HepG2 (cell line): ENCODE measurements around the gene DAZAP1. TPM values are rescaled to one million over a fixed set of nuclear protein-coding genes. Genes with fewer than 3 reads are reported as not detected.

ENCODE experiments used
- DPF2 ChIP-seq: sonication (generic); formaldehyde crosslinking; IDR thresholded peaks from 2 replicates; pipeline ENCODE4 v1.4.0; 2020; ENCODE audit warnings: mild to moderate bottlenecking, low read depth, missing genetic modification reagents, borderline replicate concordance
- GTF3A ChIP-seq: sonication (generic); formaldehyde crosslinking; conservative IDR thresholded peaks from 2 replicates; pipeline ENCODE4 v1.4.0; 2020; ENCODE audit warnings: mild to moderate bottlenecking, missing genetic modification reagents
- HNRNPL ChIP-seq: fragments of 200-400 bp; formaldehyde crosslinking; IDR thresholded peaks from 2 replicates; pipeline ENCODE4 v1.6.1; 2017; ENCODE audit warnings: mild to moderate bottlenecking, low read depth, low read length
- HOXA5 ChIP-seq: sonication (generic); formaldehyde crosslinking; IDR thresholded peaks from 2 replicates; pipeline ENCODE4 v1.4.0; 2020; ENCODE audit warnings: missing genetic modification reagents
- KLF13 ChIP-seq: sonication (generic); formaldehyde crosslinking; IDR thresholded peaks from 2 replicates; pipeline ENCODE4 v1.4.0; 2020; ENCODE audit warnings: mild to moderate bottlenecking, missing genetic modification reagents
- KLF6 ChIP-seq: IDR thresholded peaks from 2 replicates; pipeline ENCODE4 v1.8.0; 2016; ENCODE audit warnings: missing biosample characterization, missing genetic modification reagents
- NR1H2 ChIP-seq: sonication (generic); formaldehyde crosslinking; IDR thresholded peaks from 2 replicates; pipeline ENCODE4 v1.8.1; 2022; ENCODE audit warnings: low read depth, missing genetic modification reagents, borderline replicate concordance
- RFXAP ChIP-seq: sonication (generic); formaldehyde crosslinking; IDR thresholded peaks from 2 replicates; pipeline ENCODE4 v1.4.0; 2020; ENCODE audit warnings: missing genetic modification reagents, borderline replicate concordance
- STAT5B ChIP-seq: sonication (generic); formaldehyde crosslinking; IDR thresholded peaks from 2 replicates; pipeline ENCODE4 v1.4.0; 2020; ENCODE audit warnings: missing genetic modification reagents
- YY1 ChIP-seq: IDR thresholded peaks from 2 replicates; pipeline ENCODE4 v1.6.1; 2011; ENCODE audit warnings: low read length, low read depth, moderate library complexity, mild to moderate bottlenecking; ENCODE audit not compliant: insufficient read depth, insufficient replicate concordance
- ZFP37 ChIP-seq: sonication (generic); formaldehyde crosslinking; IDR thresholded peaks from 2 replicates; pipeline ENCODE4 v1.4.0; 2020; ENCODE audit warnings: missing genetic modification reagents, borderline replicate concordance
- ZNF232 ChIP-seq: sonication (generic); formaldehyde crosslinking; IDR thresholded peaks from 2 replicates; pipeline ENCODE4 v1.4.0; 2020; ENCODE audit warnings: missing genetic modification reagents, borderline replicate concordance
- ZNF441 ChIP-seq: sonication (generic); formaldehyde crosslinking; IDR thresholded peaks from 2 replicates; pipeline ENCODE4 v1.7.0; 2021; ENCODE audit warnings: missing genetic modification reagents, borderline replicate concordance
- ZNF607 ChIP-seq: sonication (generic); formaldehyde crosslinking; IDR thresholded peaks from 2 replicates; pipeline ENCODE4 v1.5.1; 2020; ENCODE audit warnings: missing genetic modification reagents, mild to moderate bottlenecking, borderline replicate concordance
- polyA plus RNA-seq, 8 experiments: library from polyadenylated mRNA; depleted of rRNA in 3 of 8; stranded (reverse) in 7 of 8; unstranded in 1 of 8; fragments of >200 nt; fragmentation: Illumina TruSeq in 4 of 8; extraction: Trizol in 4 of 8; gene quantifications; 2 replicates each; pipeline versions ENCODE4 v1.2.1 to v1.2.3, GENCODE V29; 2011 to 2016; ENCODE audit warnings: low read depth in 4 of 8, missing spikeins in 1 of 8, mixed read lengths in 1 of 8; ENCODE audit not compliant: insufficient read depth in 1 of 8
- total RNA-seq, 5 experiments: library from RNA; depleted of rRNA; stranded (reverse); fragments of >200 nt; fragmentation: Illumina TruSeq; extraction: Trizol; gene quantifications; 2 replicates each; pipeline ENCODE4 v1.2.3, GENCODE V29; 2016; ENCODE audit warnings: low read depth in 1 of 5
- TF ChIP-seq, protein P1 (sequence below): sonication (generic); formaldehyde crosslinking; IDR thresholded peaks from 2 replicates; pipeline ENCODE4 v1.5.1; 2020; ENCODE audit warnings: mild to moderate bottlenecking, missing genetic modification reagents, moderate library complexity
- TF ChIP-seq, protein P2 (sequence below): sonication (generic); formaldehyde crosslinking; conservative IDR thresholded peaks from 2 replicates; pipeline ENCODE4 v1.8.0; 2022; ENCODE audit warnings: mild to moderate bottlenecking, moderate library complexity, missing genetic modification reagents
- TF ChIP-seq, protein P3 (sequence below): sonication (generic); formaldehyde crosslinking; IDR thresholded peaks from 2 replicates; pipeline ENCODE4 v1.4.0; 2020; ENCODE audit warnings: missing genetic modification reagents
- TF ChIP-seq, protein P4 (sequence below): IDR thresholded peaks from 2 replicates; pipeline ENCODE4 v1.6.1; 2016; ENCODE audit warnings: low read depth, borderline replicate concordance
- TF ChIP-seq, protein P5 (sequence below): IDR thresholded peaks from 2 replicates; pipeline ENCODE4 v1.6.1; 2018; ENCODE audit warnings: missing genetic modification reagents, mild to moderate bottlenecking, missing compliant biosample characterization

Gene DAZAP1
- total and polyA plus RNA-seq, 2 of the 13 experiments (the other 11 are each of a cell fraction or from before 2014, with no cell fraction given): 63.3 to 79.2 TPM

DNA sequence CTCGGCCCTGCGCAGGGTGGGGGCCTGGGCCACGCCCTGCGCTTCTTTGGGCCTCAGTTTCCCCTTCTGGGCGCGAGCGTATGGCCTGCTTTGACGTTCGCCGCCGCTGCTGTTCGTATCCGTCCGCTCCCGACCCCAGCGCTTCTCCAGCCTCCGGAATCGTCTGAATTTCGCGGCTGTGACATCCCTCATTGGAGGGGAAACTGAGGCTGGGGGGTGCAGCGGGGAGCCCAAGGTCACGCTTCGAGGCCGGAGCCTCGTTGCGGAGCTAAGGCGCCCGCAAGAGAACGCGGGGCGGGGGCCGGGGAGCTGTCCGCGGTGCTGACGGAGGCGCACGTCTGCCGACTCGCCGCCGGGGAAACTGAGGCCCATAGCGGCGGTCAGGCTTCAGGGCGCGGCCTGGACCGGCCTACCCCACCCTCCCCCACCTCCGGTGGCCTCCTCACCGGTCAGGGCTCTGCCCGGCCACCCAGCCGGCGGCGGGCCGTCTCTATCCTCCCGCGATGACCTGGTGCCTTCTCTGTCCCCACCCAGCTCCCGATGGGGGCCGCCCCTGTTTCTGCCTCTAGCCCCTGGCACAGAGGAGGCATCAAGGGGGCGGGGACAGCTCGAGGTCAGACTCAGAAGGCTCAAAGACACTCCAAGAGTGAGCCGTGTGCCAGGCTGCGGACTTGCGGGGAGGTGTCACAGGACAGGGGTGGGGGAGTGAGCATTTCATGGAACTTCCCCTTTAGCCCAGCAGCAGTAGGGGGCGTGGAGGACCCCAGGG is 39.5 kb downstream of the DAZAP1 start (continued):
- TF ChIP-seq RFXAP (CRISPR knock-in tag) (no peak), KLF6 (CRISPR knock-in tag) (peak; percentile 67; the same call in 1 of the 2 replicates), ZFP37 (CRISPR knock-in tag) (no peak), GTF3A (no peak), YY1 (no peak), NR1H2 (CRISPR knock-in tag) (peak; percentile 70), ZNF607 (CRISPR knock-in tag) (0 out of 2 replicates have a peak, but pooled peaks have one; percentile 46), KLF13 (CRISPR knock-in tag) (no peak), HOXA5 (CRISPR knock-in tag) (peak; percentile 79; the same call in 1 of the 2 replicates), DPF2 (CRISPR knock-in tag) (no peak), ZNF441 (CRISPR knock-in tag) (peak; percentile 53; the same call in 1 of the 2 replicates), STAT5B (CRISPR knock-in tag) (peak; percentile 66; the same call in 1 of the 2 replicates), HNRNPL (no peak), ZNF232 (peak; percentile 71; the same call in 1 of the 2 replicates)
- TF ChIP-seq, protein P1, sequence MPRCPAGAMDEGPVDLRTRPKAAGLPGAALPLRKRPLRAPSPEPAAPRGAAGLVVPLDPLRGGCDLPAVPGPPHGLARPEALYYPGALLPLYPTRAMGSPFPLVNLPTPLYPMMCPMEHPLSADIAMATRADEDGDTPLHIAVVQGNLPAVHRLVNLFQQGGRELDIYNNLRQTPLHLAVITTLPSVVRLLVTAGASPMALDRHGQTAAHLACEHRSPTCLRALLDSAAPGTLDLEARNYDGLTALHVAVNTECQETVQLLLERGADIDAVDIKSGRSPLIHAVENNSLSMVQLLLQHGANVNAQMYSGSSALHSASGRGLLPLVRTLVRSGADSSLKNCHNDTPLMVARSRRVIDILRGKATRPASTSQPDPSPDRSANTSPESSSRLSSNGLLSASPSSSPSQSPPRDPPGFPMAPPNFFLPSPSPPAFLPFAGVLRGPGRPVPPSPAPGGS (CRISPR knock-in tag): 0 out of 2 replicates have a peak, but pooled peaks have one; percentile 48
- TF ChIP-seq, protein P2, sequence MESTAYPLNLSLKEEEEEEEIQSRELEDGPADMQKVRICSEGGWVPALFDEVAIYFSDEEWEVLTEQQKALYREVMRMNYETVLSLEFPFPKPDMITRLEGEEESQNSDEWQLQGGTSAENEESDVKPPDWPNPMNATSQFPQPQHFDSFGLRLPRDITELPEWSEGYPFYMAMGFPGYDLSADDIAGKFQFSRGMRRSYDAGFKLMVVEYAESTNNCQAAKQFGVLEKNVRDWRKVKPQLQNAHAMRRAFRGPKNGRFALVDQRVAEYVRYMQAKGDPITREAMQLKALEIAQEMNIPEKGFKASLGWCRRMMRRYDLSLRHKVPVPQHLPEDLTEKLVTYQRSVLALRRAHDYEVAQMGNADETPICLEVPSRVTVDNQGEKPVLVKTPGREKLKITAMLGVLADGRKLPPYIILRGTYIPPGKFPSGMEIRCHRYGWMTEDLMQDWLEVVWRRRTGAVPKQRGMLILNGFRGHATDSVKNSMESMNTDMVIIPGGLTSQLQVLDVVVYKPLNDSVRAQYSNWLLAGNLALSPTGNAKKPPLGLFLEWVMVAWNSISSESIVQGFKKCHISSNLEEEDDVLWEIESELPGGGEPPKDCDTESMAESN (CRISPR knock-in tag): 0 out of 2 replicates have a peak, but pooled peaks have one; percentile 33
- TF ChIP-seq, protein P3, sequence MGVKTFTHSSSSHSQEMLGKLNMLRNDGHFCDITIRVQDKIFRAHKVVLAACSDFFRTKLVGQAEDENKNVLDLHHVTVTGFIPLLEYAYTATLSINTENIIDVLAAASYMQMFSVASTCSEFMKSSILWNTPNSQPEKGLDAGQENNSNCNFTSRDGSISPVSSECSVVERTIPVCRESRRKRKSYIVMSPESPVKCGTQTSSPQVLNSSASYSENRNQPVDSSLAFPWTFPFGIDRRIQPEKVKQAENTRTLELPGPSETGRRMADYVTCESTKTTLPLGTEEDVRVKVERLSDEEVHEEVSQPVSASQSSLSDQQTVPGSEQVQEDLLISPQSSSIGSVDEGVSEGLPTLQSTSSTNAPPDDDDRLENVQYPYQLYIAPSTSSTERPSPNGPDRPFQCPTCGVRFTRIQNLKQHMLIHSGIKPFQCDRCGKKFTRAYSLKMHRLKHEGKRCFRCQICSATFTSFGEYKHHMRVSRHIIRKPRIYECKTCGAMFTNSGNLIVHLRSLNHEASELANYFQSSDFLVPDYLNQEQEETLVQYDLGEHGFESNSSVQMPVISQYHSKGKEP (CRISPR knock-in tag): 0 out of 2 replicates have a peak, but pooled peaks have one; percentile 88
- TF ChIP-seq, protein P4, sequence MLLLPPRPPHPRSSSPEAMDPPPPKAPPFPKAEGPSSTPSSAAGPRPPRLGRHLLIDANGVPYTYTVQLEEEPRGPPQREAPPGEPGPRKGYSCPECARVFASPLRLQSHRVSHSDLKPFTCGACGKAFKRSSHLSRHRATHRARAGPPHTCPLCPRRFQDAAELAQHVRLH (CRISPR knock-in tag): peak; percentile 77
- TF ChIP-seq, protein P5, sequence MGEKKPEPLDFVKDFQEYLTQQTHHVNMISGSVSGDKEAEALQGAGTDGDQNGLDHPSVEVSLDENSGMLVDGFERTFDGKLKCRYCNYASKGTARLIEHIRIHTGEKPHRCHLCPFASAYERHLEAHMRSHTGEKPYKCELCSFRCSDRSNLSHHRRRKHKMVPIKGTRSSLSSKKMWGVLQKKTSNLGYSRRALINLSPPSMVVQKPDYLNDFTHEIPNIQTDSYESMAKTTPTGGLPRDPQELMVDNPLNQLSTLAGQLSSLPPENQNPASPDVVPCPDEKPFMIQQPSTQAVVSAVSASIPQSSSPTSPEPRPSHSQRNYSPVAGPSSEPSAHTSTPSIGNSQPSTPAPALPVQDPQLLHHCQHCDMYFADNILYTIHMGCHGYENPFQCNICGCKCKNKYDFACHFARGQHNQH (CRISPR knock-in tag): peak; percentile 73; the same call in 1 of the 2 replicates
